Measurements from ENCODE around the gene WDR70.
"Not testable (repeated sequence)": the region's sequence is repeated elsewhere in the genome, so short reads cannot be mapped to it uniquely, and the experiment has no call there.

WDR70 gene

DNA sequence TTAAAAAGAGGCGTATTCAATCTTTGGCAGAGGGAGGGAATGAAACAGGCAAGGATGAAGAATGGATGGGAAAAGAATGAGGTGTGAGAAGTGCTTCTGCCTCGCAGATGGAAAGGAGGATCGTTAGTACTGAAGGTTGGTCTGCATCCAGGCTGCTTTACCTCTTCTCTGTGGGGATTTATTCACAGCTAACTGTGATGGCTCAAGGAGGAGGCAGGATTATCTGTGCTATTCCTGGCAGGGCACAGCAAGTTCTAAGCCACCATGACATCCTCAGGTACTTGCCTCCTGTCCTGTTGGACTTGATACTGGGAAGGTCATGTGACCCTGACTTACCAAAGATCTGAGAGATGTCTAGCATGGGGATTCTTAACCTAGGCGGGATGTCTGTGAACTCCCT lies 376.5 kb downstream of the WDR70 start:
- FAIRE-seq (no peak), DNase-seq (ENCODE audit: low spot score) (no peak)

- DNase-seq (ENCODE audit: low spot score) (no peak), FAIRE-seq (no peak)
These were observed 377.1 kb downstream of the WDR70 start for GRCh38 chr5:37756248-37756647.

DNA sequence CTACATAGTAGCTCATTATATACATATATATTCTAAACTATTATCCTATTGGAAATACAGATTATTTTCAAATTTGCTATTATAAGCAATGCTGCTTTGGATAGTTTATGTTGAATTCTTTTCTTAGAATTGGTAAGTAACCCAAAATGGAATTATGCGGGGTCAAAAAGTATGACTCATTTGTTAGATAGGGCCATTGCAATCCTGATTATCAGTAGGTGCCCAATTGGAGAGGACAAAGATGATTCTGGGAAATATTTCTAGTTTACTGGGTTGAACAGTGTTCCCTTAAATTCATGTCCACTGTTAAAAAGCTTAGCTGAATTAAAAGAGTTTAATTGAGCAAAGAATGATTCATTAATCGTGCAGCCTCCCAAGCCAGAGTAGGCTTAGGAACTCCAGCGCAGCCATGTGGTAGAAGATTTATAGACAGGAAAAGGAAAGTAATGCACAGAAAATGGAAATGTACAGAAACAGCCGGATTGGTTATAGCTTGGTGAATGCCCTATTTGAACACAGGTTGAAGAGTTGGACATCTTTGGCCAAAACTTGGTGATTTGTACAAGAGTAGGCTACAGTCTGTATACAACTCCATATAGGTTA lies 379.0 kb downstream of the WDR70 start:
- no peak for DNase-seq (ENCODE audit: low spot score)
- FAIRE-seq = no peak

DNA sequence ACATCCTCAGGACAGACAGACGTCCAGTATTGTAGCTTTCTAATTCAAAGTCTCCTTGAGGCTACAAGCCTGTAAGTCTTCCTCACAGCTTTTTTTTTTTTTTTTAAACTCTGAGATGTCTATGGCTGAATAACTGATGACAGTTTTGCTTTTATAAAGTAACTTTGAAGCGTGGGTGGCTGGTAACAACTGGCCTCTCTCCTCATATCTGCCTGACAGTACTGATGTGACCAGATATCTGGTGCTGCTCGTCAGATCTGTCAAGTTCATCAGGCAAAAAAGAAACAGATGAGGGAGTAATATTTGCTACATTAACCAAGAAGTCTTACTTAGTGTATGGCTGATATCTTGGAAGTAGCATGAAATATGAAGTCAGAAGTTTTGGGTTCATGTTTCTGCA lies 388.1 kb downstream of the WDR70 start:
- FAIRE-seq (no peak), DNase-seq (ENCODE audit: low spot score) (no peak)

- no peak for FAIRE-seq
- no peak for DNase-seq (ENCODE audit: low spot score)
These were observed 388.8 kb downstream of the WDR70 start for GRCh38 chr5:37767961-37768360.

- DNase-seq (ENCODE audit: low spot score) (no peak), FAIRE-seq (no peak)
These were observed 389.3 kb downstream of the WDR70 start for GRCh38 chr5:37768371-37768770.

DNA sequence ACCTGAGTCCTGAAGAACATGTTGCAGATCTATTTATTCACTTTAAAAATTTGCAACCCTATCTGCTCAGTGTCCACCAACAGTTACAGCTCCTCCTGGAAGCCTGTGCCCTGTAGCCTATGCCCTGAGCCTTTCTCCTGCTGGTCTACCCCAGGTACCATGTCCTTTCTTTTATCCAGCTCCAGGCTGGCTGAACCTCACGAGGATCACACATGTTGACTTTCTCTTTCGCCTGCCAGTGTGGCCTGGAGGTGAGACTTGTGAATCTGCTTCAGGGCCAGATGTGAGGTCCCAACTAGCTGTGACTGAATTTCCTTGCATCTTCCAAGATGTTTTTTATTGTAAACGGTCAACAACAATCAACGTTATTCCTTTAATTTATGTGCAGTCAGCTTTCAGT lies 390.0 kb downstream of the WDR70 start:
- FAIRE-seq = no peak
- DNase-seq (ENCODE audit: low spot score) = no peak

DNA sequence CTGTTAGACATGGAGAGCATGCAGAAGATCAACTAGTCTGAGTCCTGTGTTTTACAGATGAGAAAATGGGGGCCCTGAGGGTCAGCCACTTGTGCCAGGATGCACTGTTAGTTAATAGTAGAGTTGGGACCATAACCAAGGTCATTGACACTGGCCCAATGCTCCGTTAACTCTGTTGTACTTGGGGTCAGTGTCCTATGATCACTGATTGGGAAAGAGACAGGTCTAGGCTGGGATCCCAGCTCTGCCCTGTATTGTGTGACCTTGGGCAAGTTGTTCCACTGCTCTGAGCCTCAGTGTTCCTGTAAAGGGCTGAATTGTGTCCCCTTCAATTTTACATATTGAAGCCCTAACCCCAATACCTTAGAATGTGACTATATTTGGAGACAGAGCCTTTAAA lies 390.7 kb downstream of the WDR70 start:
- DNase-seq (ENCODE audit: low spot score) (no peak), FAIRE-seq (no peak)

DNA sequence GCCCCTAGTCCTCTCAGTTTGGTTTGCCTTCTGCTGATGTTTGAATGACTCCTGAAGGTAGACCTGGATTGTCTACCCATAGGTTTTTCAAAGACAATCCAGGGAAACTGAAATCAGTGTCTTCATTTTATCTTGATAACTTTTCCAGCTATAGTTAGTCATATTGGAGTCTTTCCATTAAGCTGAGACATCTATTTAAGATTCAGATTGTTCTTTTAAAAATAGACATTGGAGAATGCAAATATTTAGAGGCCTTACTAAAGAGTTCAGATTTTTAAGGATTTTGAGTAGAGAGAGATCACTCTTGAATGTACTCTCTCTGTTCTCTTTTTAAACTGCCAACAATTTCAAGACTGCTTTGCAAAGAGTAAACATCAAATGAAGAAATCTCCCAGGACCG lies 391.7 kb downstream of the WDR70 start:
- DNase-seq (ENCODE audit: low spot score) (no peak), FAIRE-seq (peak; percentile 42)

GRCh38 chr5:37771203-37771611 lies 392.1 kb downstream of the WDR70 start:
- DNase-seq (ENCODE audit: low spot score) (no peak), FAIRE-seq (no peak)

- DNase-seq (ENCODE audit: low spot score) = peak; percentile 100
- FAIRE-seq = peak; percentile 99
These were observed 392.6 kb downstream of the WDR70 start for GRCh38 chr5:37771731-37772130.

GRCh38 chr5:37772255-37772654 lies 393.1 kb downstream of the WDR70 start:
- peak; percentile 42 for FAIRE-seq
- DNase-seq (ENCODE audit: low spot score) = no peak

- DNase-seq (ENCODE audit: low spot score) = no peak
- no peak for FAIRE-seq
These were observed 394.7 kb downstream of the WDR70 start for GRCh38 chr5:37773809-37774208.

- no peak for DNase-seq (ENCODE audit: low spot score)
- peak; percentile 27 for FAIRE-seq
These were observed 395.9 kb downstream of the WDR70 start for GRCh38 chr5:37774912-37775483.

- no peak for FAIRE-seq
- DNase-seq (ENCODE audit: low spot score) = no peak
These were observed 397.7 kb downstream of the WDR70 start for GRCh38 chr5:37776826-37777225.

DNA sequence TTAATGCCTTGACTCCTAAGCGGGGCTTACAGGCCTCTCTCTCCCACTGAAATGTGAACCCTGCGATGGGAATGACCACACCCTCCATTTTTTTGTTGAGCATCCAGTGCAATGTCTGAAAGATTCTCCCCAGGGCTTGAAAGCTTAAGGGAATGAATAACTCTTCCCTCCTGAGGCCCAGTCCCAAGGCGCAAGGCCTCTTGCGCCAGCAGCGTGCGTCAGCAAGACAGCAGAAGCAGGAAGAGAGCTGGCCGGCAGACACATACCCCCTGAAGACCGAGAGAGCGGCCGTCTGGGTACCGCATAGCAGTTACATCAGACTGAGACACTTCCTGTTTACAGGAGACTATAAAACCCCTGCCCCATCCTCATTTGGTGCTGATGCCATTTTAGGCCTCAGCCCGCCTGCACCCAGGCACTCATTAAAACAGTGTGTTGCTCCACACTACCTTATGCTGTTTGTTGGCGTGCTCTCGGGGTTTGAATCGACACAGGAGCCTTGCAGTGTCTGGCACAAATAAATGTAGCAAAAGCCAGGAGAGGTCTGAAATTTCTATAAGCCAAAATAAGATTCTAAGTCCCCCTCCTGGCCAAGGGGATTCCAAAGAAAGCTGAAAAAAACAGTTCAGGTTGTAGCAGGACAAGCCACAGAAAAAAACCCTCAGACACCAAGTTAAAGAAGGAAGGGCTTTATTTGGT lies 398.5 kb downstream of the WDR70 start:
- FAIRE-seq (no peak), DNase-seq (ENCODE audit: low spot score) (no peak)

- FAIRE-seq; DNase-seq (ENCODE audit: low spot score): not testable (repeated sequence)
These were observed 402.3 kb downstream of the WDR70 start for GRCh38 chr5:37781409-37781808.

- DNase-seq (ENCODE audit: low spot score) (no peak), FAIRE-seq (no peak)
These were observed 407.3 kb downstream of the WDR70 start for GRCh38 chr5:37786416-37786815.

- DNase-seq (ENCODE audit: low spot score) (peak; percentile 82), FAIRE-seq (peak; percentile 97)
These were observed 407.9 kb downstream of the WDR70 start for GRCh38 chr5:37786862-37787519.

DNA sequence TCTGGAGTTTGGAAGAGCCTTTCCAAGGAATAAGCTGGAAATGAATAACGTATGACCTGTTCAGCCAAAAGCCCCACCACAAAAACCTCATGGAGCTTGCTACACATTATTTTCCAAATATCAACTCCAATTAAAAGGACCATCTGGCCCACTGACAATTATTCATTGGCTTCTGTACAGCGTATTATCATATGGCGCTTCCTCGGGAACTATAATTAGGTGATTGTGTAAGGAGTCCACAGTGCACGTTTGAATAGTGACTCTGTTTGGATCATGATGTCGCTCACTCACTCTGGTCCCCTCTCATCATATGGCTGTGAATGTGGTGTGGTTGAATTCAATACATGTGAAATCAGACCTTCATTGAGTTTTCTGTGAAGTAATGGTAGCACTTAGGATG lies 408.6 kb downstream of the WDR70 start:
- no peak for FAIRE-seq
- peak; percentile 41 for DNase-seq (ENCODE audit: low spot score)

DNA sequence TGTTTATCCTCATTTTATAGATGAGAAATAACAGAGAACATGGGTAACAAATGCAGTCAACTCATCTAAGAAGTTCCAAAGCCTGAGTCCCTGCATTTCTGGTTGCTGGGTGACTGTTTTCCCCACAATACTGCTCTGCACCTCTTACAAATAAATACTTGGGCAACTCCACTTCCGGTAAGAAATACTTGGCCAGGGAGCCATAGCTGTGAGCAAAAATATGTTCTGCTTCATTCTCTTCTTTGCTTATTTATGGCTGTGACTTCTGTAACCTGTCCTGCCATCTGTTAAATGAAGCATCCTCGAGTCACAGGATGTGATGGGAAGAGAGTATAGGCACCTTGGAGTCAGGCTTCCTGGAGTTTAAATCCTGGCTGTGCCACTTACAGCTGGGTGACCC lies 410.9 kb downstream of the WDR70 start:
- DNase-seq (ENCODE audit: low spot score) (peak; percentile 70), FAIRE-seq (no peak)

- DNase-seq (ENCODE audit: low spot score) (no peak), FAIRE-seq (no peak)
These were observed 412.2 kb downstream of the WDR70 start for GRCh38 chr5:37791321-37791720.
